ENCODE measurements around the gene RBMS1.
"Not testable (repeated sequence)": the region's sequence is repeated elsewhere in the genome, so short reads cannot be mapped to it uniquely, and the experiment has no call there.

Gene RBMS1

DNA sequence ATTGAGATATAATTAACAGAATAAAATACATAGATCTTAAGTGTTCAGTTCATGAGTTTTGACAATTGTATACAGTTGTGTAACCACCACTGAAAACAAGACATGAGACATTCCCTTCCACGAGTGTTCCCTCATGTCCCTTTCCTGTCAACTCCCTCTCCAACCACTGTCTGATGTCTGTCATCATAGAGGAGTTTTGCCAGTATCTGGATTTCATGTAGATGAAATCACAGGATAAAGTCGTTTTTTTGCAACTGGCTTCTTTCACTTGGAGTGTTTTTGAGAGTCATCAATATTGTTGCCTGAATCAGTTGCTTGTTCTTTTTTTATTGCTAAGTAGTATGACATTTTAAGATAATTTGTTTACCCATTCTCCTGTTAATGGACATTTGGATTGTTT is 52.7 kb downstream of the RBMS1 start:
- H3K4me3 ChIP-seq (ENCODE audit: low read depth, low read length) = no peak overlapping the region

DNA sequence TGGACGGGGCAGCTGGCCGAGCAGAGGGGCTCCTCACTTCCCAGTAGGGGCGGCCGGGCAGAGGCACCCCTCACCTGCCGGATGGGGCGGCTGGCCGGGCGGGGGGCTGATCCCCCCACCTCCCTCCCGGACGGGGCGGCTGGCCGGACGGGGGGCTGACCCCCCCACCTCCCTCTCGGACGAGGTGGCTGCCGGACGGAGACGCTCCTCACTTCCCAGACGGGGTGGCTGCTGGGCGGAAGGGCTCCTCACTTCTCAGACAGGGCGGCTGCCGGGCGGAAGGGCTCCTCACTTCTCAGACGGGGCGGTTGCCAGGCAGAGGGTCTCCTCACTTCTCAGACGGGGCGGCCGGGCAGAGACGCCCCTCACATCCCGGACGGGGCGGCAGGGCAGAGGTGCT is 54.6 kb downstream of the RBMS1 start:
- H3K4me3 ChIP-seq (ENCODE audit: low read depth, low read length) = not testable (repeated sequence)

DNA sequence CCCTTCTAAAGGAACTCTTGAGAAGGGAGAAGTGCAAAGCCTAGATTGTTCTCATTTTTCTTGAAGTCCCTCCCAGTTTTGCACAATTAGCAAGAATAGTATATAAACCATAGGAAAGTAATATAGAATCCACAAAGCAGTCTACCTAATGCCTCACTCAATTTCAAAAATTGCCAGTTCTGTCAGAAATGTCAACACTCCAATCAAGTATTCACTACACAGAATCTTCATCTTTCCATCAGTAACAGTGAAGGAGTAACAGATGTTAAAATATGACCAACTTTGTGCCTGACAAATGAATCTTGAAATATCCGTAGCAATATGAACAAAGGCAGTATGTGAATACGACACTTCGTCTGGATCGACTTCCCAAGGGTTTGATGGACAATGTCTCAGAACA is 56.3 kb downstream of the RBMS1 start:
- H3K4me3 ChIP-seq (ENCODE audit: low read depth, low read length) = no peak overlapping the region

DNA sequence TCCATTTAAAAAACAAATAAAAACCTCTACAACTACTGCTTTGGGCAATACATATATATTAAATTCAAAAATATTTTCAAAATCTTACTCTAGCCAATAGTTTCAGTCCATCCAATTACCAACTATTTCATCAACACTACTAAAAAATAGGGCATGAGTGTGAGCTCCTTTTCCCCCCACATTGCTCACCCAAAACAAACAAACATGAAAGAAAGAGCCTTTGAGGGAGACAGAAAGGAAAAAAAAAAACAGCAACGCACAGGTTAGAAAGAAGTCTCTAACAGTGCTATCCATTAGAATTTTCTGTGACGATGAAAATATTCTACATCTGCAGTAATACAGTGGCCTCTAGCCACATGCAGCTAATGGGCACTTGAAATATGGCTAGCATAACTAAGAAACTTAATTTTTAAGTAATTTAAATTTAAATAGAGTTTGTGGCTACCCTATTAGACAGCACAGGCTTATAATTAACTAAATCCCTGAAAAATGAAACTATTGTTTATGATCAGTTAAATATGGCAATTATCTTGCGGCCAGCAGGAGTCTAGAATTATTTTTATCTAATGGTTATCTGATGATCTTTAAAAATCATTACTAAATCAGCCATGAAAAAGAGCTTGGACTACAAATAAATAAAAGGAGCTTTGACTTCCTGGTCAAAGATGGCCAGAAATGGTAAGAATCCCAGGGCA is 59.2 kb downstream of the RBMS1 start:
- H3K4me3 ChIP-seq (ENCODE audit: low read depth, low read length) = no peak overlapping the region

DNA sequence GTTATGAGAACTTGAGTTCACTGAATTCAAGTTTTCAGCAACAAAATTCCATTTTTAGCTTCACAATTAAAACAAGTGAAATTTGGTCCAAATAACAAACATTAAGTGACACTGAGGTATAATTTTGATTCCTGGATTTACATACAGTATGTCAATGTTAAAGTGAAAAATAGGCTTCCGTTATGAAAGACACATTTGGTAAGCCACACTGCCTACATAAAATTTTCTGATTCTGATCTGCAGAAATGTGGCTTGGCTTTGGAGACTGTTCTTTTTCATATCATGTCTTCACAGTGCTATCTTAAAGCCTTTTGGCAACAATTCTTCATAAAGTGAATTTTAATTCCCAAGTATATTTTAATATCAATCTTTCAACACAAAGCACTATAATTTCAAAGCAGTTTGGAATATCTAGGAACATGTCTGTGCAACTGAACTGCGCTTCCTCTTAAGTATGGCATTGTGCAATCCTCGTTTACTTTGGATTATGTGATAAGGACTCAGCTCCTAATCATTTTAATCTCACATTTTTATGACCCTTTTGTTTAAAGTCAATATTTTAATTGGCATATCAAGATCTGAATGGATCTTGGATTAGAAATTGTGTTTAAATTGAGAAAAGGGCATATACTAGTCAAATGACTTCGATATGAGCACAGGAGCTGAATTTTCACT is 60.0 kb downstream of the RBMS1 start:
- H3K4me3 ChIP-seq (ENCODE audit: low read depth, low read length) = no peak overlapping the region

DNA sequence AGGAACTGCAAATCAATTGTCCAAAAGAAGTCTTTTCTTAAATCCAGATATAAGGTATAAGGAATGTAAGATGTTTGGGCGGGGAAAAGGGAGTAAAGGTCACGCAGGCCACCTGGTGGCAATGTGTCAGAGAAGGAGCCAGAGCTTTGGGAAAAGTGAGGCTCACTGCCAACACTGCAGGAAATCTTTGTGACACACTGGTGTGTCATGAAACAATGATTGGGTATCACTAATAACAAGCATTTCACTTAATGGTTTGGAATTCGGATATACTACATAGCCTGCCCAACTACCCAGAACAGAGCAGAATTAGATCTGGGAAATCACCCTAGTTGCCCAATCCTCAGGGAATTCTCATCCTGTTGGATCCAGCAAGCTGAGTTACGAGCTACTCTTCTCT is 61.0 kb downstream of the RBMS1 start:
- no peak overlapping the region for H3K4me3 ChIP-seq (ENCODE audit: low read depth, low read length)

DNA sequence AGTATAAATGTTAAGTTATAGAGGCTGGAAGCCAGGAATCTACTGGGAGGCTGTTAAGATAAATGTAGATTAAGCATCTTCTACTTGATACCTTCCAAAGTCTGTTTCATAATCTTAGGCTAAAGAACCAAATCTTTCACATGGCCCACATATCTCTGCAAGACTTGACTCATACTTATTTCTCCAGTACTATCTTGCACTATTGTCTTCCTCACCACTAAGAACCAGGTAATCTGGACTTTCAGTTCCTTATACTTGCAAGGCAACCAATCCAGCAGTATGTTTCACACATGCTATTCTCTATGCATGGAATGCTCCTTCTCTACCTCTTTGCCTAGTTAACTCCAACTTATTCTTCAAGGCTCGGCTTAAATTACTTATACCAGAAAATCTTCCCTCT is 62.2 kb downstream of the RBMS1 start:
- H3K4me3 ChIP-seq (ENCODE audit: low read depth, low read length) = no peak overlapping the region

DNA sequence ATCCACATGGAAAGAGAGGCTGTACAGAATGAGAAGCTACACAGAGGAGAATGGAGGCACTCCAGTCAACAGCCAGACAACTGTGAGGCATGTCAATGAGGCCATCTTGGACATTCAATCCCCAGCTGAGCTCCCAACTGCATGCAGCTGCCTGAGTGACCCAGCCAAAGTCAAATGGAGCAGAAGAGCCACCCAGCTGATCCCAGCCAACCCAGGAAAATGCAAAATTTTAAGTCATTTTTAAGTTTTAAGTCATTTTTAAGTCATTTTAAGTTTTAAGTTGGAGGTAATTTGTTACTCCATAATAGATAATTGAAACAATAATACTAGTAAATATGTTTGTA is 63.6 kb downstream of the RBMS1 start:
- H3K4me3 ChIP-seq (ENCODE audit: low read depth, low read length) = no peak overlapping the region

DNA sequence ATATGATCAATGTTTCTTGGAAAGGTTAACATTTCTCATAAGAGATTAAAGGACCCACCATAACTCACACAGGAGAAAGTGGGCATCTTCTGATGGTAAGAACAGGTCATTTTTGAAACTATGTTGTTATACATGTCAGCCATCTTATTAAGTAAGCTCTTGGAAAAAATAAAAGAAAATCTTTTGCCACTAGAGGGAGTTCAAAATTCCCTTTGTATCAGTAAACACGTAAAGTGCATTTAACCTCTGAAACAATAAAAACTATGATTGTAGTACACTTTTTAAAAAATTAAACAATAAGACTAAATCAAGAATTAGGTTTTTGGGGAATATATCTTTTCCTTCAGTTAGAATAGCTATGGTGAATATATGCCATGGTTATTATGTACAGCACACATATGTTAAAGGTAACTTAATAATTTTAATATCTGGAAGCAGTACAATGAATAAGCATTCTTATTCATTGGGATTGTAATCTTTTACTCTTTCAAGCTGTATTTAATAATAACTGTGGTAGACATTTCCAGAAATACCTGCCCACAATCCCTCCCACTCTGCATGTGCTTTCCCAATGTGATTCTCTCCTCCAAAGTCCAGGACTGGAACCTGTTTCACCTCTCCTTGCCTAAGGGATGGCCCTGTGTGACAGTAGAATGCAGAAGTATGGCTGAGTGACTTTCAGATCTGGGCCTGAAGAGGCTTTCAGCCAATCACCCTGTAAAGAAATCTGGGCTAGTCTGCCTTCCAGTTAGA is 64.2 kb downstream of the RBMS1 start:
- H3K4me3 ChIP-seq (ENCODE audit: low read depth, low read length) = no peak overlapping the region

DNA sequence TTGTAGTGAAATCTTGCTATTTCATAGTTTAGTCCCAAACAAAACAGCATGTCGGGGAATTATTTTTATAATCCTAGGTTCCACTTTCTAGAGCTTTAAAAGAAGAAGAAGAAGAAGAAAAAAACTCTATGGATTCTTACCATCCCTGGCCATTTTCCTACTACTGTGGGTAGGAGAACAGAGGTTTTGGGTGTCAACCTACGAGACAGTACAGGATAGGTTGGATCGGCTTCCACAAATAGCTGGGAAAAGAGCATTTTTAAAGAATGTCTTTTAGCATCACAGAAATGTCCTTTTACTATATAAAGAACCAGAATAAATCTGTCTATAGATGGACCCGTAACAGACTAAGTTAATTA is 65.2 kb downstream of the RBMS1 start:
- H3K4me3 ChIP-seq (ENCODE audit: low read depth, low read length) = no peak overlapping the region

DNA sequence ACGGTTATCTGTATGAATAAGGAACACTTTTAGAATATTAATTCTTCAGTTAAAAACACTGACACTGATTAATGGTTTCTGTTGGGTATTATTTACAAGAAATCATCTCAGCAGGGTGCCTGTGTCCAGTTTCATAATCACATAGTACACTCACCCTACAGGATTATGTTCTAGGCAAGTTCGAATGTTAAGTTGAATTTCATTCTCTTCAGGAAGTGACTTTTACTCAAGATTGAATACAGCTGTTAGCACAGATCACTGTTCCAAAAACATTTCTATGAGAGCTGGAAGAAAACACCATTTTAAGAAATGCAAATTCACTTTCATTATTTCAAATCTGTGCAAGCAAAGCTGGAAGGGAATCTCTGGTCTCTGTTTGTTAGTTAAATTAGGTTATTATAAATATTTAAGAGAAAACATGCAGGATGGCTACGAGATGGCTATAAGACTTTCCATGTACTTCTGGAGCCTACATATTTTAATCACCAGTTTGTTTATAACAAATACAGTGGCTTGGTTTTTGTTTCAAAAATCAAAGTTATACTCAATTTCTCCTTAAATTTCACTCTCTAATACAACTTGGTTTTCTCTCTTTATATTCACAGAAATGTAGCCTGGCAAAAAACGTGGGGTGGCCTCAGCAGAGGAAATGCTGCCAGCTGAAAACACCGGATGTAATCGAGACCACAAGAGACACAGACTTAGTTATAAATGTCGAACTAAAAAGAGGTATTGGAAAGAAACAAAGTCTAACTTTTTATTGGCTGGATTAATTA is 65.8 kb downstream of the RBMS1 start:
- no peak overlapping the region for H3K4me3 ChIP-seq (ENCODE audit: low read depth, low read length)

DNA sequence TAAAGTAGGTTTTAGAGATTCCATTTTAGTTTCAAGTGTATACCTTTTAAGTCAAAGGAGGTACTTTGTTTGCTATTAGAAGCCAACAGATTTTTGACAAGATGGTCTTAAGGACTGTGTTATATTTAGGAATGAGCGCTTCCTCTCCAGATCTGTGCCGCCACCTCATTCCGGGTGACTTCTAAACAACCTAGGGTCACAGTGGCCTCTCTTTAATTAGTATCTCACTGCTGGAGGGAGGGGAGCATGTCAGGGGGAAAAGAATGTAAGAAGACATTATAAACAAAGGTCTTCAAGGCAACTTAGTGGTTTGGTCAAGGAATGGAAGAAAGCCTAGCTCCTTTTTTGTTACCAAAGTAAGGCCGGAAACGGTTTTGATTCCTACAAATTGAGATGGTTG is 67.0 kb downstream of the RBMS1 start:
- no peak overlapping the region for H3K4me3 ChIP-seq (ENCODE audit: low read depth, low read length)

DNA sequence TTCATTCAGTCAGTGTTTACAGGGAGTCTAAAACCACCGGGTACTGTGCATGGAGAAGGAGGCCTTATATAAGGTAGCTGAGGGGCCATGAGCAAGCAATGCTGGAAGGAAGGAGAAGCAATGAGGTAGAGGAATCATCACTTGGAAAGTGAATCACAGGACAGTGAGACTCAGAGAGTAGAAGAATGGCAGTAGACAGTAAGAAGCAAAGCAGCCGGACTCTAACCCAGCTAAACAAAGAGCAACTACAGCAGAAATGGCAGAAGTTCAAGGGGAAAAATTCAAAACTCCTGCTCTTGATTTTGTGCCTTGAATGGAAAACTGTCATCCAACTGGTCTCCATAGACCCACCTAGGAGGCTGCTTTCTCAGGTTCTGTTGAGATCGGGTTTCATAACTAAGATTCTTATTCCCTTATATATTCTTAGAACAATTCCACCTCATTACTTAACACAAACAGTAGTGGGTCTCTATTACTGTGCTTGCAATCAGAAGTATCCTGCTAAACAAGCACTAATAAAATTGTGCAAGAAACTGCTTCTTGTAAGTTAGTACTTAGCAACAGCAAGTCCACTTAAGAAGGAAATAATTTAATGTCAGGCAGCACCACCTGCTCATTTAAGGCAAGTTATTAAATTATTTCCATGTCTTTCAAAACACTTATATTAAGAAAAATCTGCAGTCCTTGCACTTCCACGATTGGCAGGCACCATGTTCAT is 68.0 kb downstream of the RBMS1 start:
- H3K4me3 ChIP-seq (ENCODE audit: low read depth, low read length) = no peak overlapping the region

DNA sequence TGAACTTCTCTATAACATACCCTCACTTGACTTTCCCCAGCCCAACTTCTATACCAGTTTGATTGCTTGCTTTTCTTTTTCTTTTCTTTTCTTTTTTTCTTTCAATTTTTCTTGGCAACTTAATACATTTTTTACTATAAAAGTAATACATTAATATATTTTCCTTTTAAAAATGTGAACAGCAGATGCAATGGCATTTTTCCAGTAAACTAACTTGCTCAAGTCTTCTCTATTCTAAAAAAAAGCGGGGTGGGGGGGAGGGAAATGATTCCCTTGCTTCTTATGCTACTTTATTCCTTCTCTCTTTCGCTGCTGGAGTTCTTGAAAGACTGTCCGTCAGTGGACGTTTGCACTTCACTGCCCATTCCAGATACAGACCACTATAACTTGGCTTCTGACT is 70.5 kb downstream of the RBMS1 start:
- H3K4me3 ChIP-seq (ENCODE audit: low read depth, low read length) = no peak overlapping the region

DNA sequence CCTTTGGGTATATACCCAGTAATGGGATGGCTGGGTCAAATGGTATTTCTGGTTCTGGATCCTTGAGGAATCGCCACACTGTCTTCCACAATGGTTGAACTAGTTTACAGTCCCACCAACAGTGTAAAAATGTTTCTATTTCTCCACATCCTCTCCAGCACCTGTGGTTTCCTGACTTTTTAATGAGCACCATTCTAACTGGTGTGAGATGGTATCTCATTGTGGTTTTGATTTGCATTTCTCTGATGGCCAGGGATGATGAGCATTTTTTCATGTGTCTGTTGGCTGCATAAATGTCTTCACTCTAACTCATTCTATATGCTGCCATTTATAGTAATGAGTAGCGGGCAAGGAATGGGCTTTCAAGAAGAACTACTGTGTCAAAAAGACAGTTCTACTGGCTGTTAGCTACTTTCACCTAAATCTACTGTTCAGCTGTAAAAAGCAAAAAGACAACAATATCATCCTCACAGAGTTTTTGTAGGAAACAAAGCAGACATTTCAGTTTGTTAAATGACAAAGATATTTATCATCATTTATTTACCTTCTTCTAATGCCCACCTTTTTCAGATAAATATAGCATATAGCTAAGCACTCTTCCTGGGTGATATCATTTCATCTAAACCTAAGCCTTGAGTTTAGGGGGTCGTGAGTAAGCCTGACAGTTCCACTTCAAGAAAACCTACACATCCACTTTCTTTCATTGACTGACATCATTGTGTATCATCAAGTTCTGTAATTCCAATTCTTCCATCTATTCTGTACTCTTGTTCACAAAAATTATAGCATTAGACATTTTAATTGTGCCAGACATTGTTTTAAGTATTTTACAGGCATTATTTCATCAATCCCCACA is 71.7 kb downstream of the RBMS1 start:
- H3K4me3 ChIP-seq (ENCODE audit: low read depth, low read length) = not testable (repeated sequence)

DNA sequence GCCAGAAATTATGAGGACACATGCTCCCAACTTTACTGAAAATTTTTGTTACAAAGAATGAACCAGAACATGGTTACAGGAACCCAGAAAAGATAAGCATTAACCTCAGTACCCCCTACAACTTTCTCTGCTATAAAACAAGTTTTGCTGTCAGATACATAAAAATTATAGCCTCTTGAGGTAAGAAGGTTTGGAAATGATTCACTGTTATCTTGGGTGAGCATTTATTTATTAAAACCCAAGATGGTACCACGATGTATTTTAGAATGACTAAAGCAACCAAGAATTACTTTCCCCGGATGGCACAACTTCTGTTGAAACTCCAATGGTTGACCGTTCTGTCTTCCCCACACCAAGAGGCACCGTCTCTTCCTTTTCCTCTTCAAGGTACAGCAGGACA is 72.9 kb downstream of the RBMS1 start:
- no peak overlapping the region for H3K4me3 ChIP-seq (ENCODE audit: low read depth, low read length)

DNA sequence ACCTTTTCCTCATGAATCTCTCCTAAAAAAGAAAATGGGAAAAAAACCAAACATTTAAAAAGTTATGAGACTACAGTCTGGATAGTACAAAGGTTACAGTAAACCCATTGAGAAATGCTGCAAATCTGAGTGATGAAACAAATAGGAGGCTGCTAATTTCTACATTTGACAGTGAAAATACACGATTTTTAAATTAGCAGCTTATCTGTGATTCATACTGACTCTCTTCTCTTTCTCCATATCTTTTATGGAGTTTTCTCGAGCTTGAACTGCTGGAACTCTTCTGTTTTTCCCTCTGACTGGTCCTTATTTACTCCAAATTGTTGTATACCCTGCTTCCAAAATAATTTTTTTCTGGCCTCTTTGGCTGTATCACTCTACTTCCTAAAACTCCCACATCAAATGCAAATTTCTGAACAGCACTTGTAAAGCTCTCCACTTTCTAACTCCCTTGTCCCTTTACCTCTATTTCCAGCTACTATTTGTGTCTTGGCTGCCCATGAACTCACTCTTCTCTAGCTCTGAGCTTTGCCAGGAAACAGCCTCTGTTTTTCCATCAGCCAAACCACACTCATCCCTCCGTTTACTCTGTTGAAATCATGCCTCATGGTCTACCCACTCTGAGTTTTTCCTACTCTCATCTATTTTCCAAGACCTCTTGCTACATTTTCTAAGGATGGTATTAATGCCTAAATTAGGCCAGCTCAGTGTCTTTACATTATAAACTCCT is 73.7 kb downstream of the RBMS1 start:
- no peak overlapping the region for H3K4me3 ChIP-seq (ENCODE audit: low read depth, low read length)

DNA sequence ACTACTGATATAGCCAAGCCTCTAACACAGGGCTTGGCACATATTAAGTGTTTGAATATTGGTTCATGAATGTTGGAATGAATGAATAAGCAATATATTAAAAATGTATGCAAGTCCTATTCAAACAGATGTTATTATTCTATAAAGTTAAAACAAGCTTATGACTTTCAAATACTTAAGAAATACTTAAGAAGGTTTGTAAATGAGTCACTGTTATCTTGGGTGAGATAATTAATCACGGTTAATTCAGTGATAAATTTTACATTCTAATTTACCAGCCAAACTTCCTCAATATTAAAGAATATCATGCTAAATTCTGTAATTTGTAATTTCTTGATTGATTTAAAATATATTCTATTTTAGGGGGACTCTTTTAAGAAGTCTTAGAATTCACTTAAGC is 74.8 kb downstream of the RBMS1 start:
- no peak overlapping the region for H3K4me3 ChIP-seq (ENCODE audit: low read depth, low read length)

DNA sequence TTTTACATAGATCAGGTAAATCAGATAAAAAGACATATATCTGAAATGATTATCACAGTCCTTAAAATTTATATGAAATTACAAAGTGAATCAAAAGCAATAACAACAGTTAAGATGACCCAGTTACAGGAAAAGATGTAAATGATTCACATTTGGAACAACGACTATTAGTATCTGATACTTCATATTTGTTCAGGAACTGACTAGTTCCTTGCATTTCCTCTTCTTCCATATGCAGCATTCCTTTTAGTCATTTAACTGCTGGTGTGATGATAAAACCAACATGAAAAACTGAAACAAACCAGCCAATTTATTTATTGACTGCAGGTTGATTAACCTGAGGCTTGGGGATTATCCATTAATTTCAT is 75.2 kb downstream of the RBMS1 start:
- no peak overlapping the region for H3K4me3 ChIP-seq (ENCODE audit: low read depth, low read length)

Data from iPS-11a (cell line).